Mesenchymal stem cell (in vitro differentiated cells and primary cell): ENCODE data around the gene CACNA1E.

ENCODE experiments used
- DNase-seq: peaks from one replicate; pipeline ENCODE4 v3.0.0-alpha.2; 2013
- H2AFZ ChIP-seq: one replicate; pipeline ENCODE4 v1.6.1; 2013; ENCODE audit warnings: low read depth, mild to moderate bottlenecking, control low read depth, inconsistent platforms, low read length, moderate library complexity
- H2AK5ac ChIP-seq: 2 replicates; pipeline ENCODE4 v1.6.1; 2013; ENCODE audit warnings: low read length, moderate library complexity, mild to moderate bottlenecking, inconsistent platforms; ENCODE audit not compliant: severe bottlenecking
- H2BK120ac ChIP-seq: one replicate; pipeline ENCODE4 v1.6.1; 2013; ENCODE audit warnings: low read depth, mild to moderate bottlenecking, inconsistent platforms, low read length, moderate library complexity
- H2BK12ac ChIP-seq, 2 experiments: one replicate each; pipeline ENCODE4 v1.6.1; 2013; ENCODE audit warnings: inconsistent platforms in 2 of 2, low read length in 2 of 2, mild to moderate bottlenecking in 2 of 2, moderate library complexity in 2 of 2, control low read depth in 1 of 2
- H2BK15ac ChIP-seq: one replicate; pipeline ENCODE4 v1.6.1; 2013; ENCODE audit warnings: mild to moderate bottlenecking, low read depth, inconsistent platforms; ENCODE audit not compliant: poor library complexity, severe bottlenecking
- H2BK5ac ChIP-seq: 2 replicates; pipeline ENCODE4 v1.6.1; 2013; ENCODE audit warnings: low read depth, mild to moderate bottlenecking, low read length, control low read depth, inconsistent platforms; ENCODE audit not compliant: poor library complexity, severe bottlenecking
- H3K14ac ChIP-seq, 2 experiments: one replicate each; pipeline ENCODE4 v1.6.1; 2013; ENCODE audit warnings: inconsistent platforms in 2 of 2, low read length in 2 of 2, control low read depth in 1 of 2, mild to moderate bottlenecking in 1 of 2, moderate library complexity in 1 of 2
- H3K18ac ChIP-seq, 2 experiments: one replicate each; pipeline ENCODE4 v1.6.1; 2013; ENCODE audit warnings: inconsistent platforms in 2 of 2, low read length in 2 of 2, control low read depth in 1 of 2, low read depth in 1 of 2, mild to moderate bottlenecking in 1 of 2
- H3K23ac ChIP-seq, 2 experiments: one replicate each; pipeline ENCODE4 v1.6.1; 2013; ENCODE audit warnings: inconsistent platforms in 2 of 2, low read length in 2 of 2, mild to moderate bottlenecking in 2 of 2, moderate library complexity in 2 of 2, control low read depth in 1 of 2
- H3K27ac ChIP-seq: 2 replicates; pipeline ENCODE4 v1.5.1; 2013; ENCODE audit warnings: mild to moderate bottlenecking, moderate library complexity, low read length, control low read depth, inconsistent platforms; ENCODE audit not compliant: poor library complexity, severe bottlenecking
- H3K27me3 ChIP-seq, 2 experiments: 2 replicates each; pipeline versions ENCODE4 v1.6.1 to v1.7.0; 2013; ENCODE audit warnings: low read length in 2 of 2, mild to moderate bottlenecking in 2 of 2, moderate library complexity in 2 of 2, control low read depth in 1 of 2, inconsistent platforms in 1 of 2; ENCODE audit not compliant: control insufficient read depth in 1 of 2, insufficient read depth in 1 of 2
- H3K36me3 ChIP-seq, 2 experiments: 2 replicates each; pipeline versions ENCODE4 v1.6.1 to v1.7.0; 2013; ENCODE audit warnings: low read length in 2 of 2, control low read depth in 1 of 2, inconsistent platforms in 1 of 2, low read depth in 1 of 2, mild to moderate bottlenecking in 1 of 2; ENCODE audit not compliant: insufficient read depth in 2 of 2, control insufficient read depth in 1 of 2
- H3K4ac ChIP-seq, 2 experiments: one replicate each; pipeline ENCODE4 v1.6.1; 2013; ENCODE audit warnings: inconsistent platforms in 2 of 2, low read length in 2 of 2, mild to moderate bottlenecking in 2 of 2, moderate library complexity in 2 of 2, control low read depth in 1 of 2, low read depth in 1 of 2
- H3K4me1 ChIP-seq: 2 replicates; pipeline ENCODE4 v1.6.1; 2013; ENCODE audit warnings: low read depth, low read length, control low read depth; ENCODE audit not compliant: control insufficient read depth, insufficient read depth
- H3K4me2 ChIP-seq: 2 replicates; pipeline ENCODE4 v1.6.1; 2013; ENCODE audit warnings: low read length, mild to moderate bottlenecking, inconsistent platforms; ENCODE audit not compliant: poor library complexity, severe bottlenecking
- H3K4me3 ChIP-seq, 2 experiments: 2 replicates each; pipeline versions ENCODE4 v1.5.1 to v1.7.0; 2013; ENCODE audit warnings: low read length in 2 of 2, mild to moderate bottlenecking in 2 of 2, control low read depth in 1 of 2, low read depth in 1 of 2; ENCODE audit not compliant: insufficient read depth in 1 of 2
- H3K79me1 ChIP-seq: replicated peaks from 2 replicates; pipeline ENCODE4 v1.6.1; 2013; ENCODE audit warnings: mild to moderate bottlenecking, control low read depth, low read length, inconsistent platforms; ENCODE audit not compliant: poor library complexity, severe bottlenecking
- H3K9ac ChIP-seq: 2 replicates; pipeline ENCODE4 v1.7.0; 2013; ENCODE audit warnings: mild to moderate bottlenecking, low read length, moderate library complexity
- H3K9me3 ChIP-seq: 2 replicates; pipeline ENCODE4 v1.7.0; 2013; ENCODE audit warnings: mild to moderate bottlenecking, low read length; ENCODE audit not compliant: control insufficient read depth
- H4K8ac ChIP-seq: one replicate; pipeline ENCODE4 v1.6.1; 2013; ENCODE audit warnings: inconsistent platforms, mild to moderate bottlenecking, low read length, moderate library complexity
- H4K91ac ChIP-seq: one replicate; pipeline ENCODE4 v1.6.1; 2013; ENCODE audit warnings: mild to moderate bottlenecking, low read length, inconsistent platforms
- whole genome bisulfite sequencing: methylation state at CpG from one replicate; pipeline ENCODE4 v1.1.7; 2013; ENCODE audit warnings: mixed read lengths; 5-methylcytosine and 5-hydroxymethylcytosine counted together

Gene CACNA1E

DNA sequence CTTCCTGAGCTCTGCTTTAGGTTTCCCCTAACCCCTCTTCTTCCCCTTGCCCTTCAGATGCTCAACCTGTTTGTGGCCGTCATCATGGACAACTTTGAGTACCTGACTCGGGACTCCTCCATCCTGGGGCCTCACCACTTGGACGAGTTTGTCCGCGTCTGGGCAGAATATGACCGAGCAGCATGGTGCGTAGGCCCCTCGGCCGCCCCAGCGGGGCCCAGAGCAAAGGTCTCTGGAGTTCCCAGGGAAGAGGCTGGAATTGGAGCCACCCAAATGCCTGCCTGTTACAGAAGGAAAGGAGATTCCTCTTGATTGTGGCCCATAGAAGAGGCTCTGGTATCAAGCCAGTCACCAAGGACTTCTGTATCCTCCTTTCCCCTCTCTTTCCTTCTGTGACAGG lies 292.7 kb downstream of the CACNA1E start:
- no peaks in the 10 kb centered on the region for H3K4me1 ChIP-seq
- H2BK12ac ChIP-seq: no peak overlapping the region
- no peak overlapping the region for H2BK120ac ChIP-seq
- no peak overlapping the region for H3K27ac ChIP-seq
- no peak overlapping the region for H2AFZ ChIP-seq
- H3K9ac ChIP-seq: no peak overlapping the region
- H3K9me3 ChIP-seq: no peaks in the 10 kb centered on the region
- H3K23ac ChIP-seq: no peak overlapping the region
- H3K4me2 ChIP-seq: no peak overlapping the region
- H3K4ac ChIP-seq: no peak overlapping the region
- 80% methylated on average over 10 of the region's 10 CpGs for WGBS
- no peak overlapping the region for H4K8ac ChIP-seq
- H2AK5ac ChIP-seq: no peak overlapping the region
- H2BK5ac ChIP-seq: no peak overlapping the region
- DNase-seq: no peak
- no peak overlapping the region for H3K18ac ChIP-seq
- H3K14ac ChIP-seq: no peak overlapping the region
- peaks cover 0 to 6% of the 10 kb centered on the region in 2 experiments for H3K27me3 ChIP-seq
- no peak overlapping the region for H2BK15ac ChIP-seq
- no peak overlapping the region for H3K4me3 ChIP-seq
- no peaks in the 10 kb centered on the region for H3K36me3 ChIP-seq
- no peak overlapping the region for H4K91ac ChIP-seq
- H3K79me1 ChIP-seq: no peaks in the 10 kb centered on the region

GRCh38 chr1:181777286-181777685 lies 294.0 kb downstream of the CACNA1E start:
- Histone ChIP-seq H2BK120ac (no peak overlapping the region), H2AK5ac (no peak overlapping the region), H2AFZ (no peak overlapping the region)

GRCh38 chr1:181777812-181778211 lies 294.5 kb downstream of the CACNA1E start:
- no peak overlapping the region for H3K4me2 ChIP-seq
- H2AFZ ChIP-seq: no peak overlapping the region
- H4K8ac ChIP-seq: no peak overlapping the region
- H2BK120ac ChIP-seq: no peak overlapping the region
- H2BK12ac ChIP-seq: no peak overlapping the region
- H3K9ac ChIP-seq: no peak overlapping the region
- no peak overlapping the region for H3K18ac ChIP-seq
- WGBS: 25% methylated on average over 1 of the region's 1 CpG
- H3K4me3 ChIP-seq: no peak overlapping the region
- no peak overlapping the region for H3K4ac ChIP-seq
- H3K14ac ChIP-seq: no peak overlapping the region
- H3K27ac ChIP-seq: no peak overlapping the region
- H3K9me3 ChIP-seq: no peaks in the 10 kb centered on the region
- no peak overlapping the region for H2BK15ac ChIP-seq
- no peaks in the 10 kb centered on the region for H3K79me1 ChIP-seq
- no peak for DNase-seq
- H2AK5ac ChIP-seq: no peak overlapping the region
- no peak overlapping the region for H2BK5ac ChIP-seq
- H4K91ac ChIP-seq: no peak overlapping the region
- no peak overlapping the region for H3K23ac ChIP-seq
- peaks cover 2% of the 10 kb centered on the region for H3K4me1 ChIP-seq
- H3K27me3 ChIP-seq: peaks cover 0 to 6% of the 10 kb centered on the region in 2 experiments
- no peaks in the 10 kb centered on the region for H3K36me3 ChIP-seq

More at GRCh38 chr1:181777286-181777685, 294.0 kb downstream of the CACNA1E start:
- no peak for DNase-seq
- H2BK5ac ChIP-seq: no peak overlapping the region
- no peaks in the 10 kb centered on the region for H3K4me1 ChIP-seq
- H4K8ac ChIP-seq: no peak overlapping the region
- no peaks in the 10 kb centered on the region for H3K79me1 ChIP-seq
- H3K14ac ChIP-seq: no peak overlapping the region
- no peak overlapping the region for H3K4me3 ChIP-seq
- H3K27ac ChIP-seq: no peak overlapping the region
- H3K9me3 ChIP-seq: no peaks in the 10 kb centered on the region
- H3K27me3 ChIP-seq: peaks cover 0 to 6% of the 10 kb centered on the region in 2 experiments
- H4K91ac ChIP-seq: no peak overlapping the region
- no peak overlapping the region for H3K18ac ChIP-seq
- no peak overlapping the region for H3K4me2 ChIP-seq
- no peak overlapping the region for H2BK15ac ChIP-seq
- no peaks in the 10 kb centered on the region for H3K36me3 ChIP-seq
- H3K4ac ChIP-seq: no peak overlapping the region
- H3K9ac ChIP-seq: no peak overlapping the region
- 63% methylated on average over 2 of the region's 2 CpGs for WGBS
- H2BK12ac ChIP-seq: no peak overlapping the region
- H3K23ac ChIP-seq: no peak overlapping the region

- Histone ChIP-seq H3K79me1 (no peaks in the 10 kb centered on the region), H2BK15ac (no peak overlapping the region), H3K4me2 (peak overlapping the region; percentile 8), H2AK5ac (no peak overlapping the region), H3K27me3 (peaks cover 0 to 6% of the 10 kb centered on the region in 2 experiments), H3K9ac (no peak overlapping the region), H4K8ac (no peak overlapping the region), H3K4ac (no peak overlapping the region), H3K4me3 (no peak overlapping the region), H3K27ac (no peak overlapping the region), H4K91ac (no peak overlapping the region), H2BK5ac (no peak overlapping the region), H3K36me3 (no peaks in the 10 kb centered on the region), H3K14ac (no peak overlapping the region), H2BK12ac (no peak overlapping the region), H3K9me3 (no peaks in the 10 kb centered on the region), H2AFZ (peak overlapping the region; percentile 24), H3K4me1 (peaks cover 2% of the 10 kb centered on the region), H2BK120ac (no peak overlapping the region), H3K18ac (no peak overlapping the region), H3K23ac (no peak overlapping the region)
- 60% methylated on average over 4 of the region's 4 CpGs for WGBS
- DNase-seq: no peak
These were observed 295.4 kb downstream of the CACNA1E start for GRCh38 chr1:181778640-181779260.
